Skeletal muscle cell (primary cell): ENCODE data around the gene INF2.

ENCODE experiments used
- DNase-seq: peaks from one replicate; pipeline ENCODE4 v3.0.0-alpha.2; 2010; ENCODE audit warnings: low read depth
- H3K4me3 ChIP-seq: 2 replicates; pipeline ENCODE4 v1.5.1; 2011; ENCODE audit warnings: low read depth, mild to moderate bottlenecking, control low read depth, low read length, moderate library complexity

Gene INF2

DNA sequence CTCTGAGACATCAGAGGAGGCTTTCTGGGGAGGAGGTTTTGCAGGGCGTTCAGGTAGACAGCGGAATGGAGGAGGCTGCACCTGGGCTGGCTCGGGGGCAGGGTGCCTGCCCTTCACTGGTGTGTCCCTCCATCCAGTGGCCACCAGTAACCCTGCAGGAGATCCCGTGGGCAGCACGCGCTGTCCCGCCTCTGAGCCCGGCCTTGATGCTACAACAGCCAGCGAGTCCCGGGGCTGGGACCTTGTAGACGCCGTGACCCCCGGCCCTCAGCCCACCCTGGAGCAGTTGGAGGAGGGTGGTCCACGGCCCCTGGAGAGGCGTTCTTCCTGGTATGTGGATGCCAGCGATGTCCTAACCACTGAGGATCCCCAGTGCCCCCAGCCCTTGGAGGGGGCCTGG, 24.6 kb downstream of the INF2 start:
- H3K4me3 ChIP-seq: no peak overlapping the region
- DNase-seq: no peak

GRCh38 chr14:104714681-104715080, 25.3 kb downstream of the INF2 start:
- DNase-seq: no peak
- no peak overlapping the region for H3K4me3 ChIP-seq

GRCh38 chr14:104715416-104715815, 26.0 kb downstream of the INF2 start:
- H3K4me3 ChIP-seq: no peak overlapping the region
- no peak for DNase-seq

- H3K4me3 ChIP-seq: no peak overlapping the region
- no peak for DNase-seq
Measured at GRCh38 chr14:104715871-104716270, 26.5 kb downstream of the INF2 start.

DNA sequence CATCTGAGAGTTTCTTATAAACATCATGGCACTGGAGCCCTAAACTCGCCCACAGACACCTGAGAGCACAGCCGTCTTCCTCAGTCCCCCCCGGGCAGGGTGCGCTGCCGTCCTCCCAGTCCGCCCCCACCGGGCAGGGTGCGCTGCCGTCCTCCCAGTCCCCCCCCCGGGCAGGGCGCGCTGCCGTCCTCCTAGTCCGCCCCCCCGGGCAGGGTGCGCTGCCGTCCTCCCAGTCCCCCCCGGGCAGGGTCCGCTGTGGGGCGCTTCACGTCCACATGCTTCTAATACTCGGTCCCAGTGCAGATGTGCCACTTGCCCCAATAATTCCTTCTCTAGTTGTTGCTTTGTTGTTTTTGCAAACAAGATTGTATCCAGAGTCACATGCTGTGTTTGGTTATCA, 27.7 kb downstream of the INF2 start:
- no peak overlapping the region for H3K4me3 ChIP-seq
- no peak for DNase-seq

DNA sequence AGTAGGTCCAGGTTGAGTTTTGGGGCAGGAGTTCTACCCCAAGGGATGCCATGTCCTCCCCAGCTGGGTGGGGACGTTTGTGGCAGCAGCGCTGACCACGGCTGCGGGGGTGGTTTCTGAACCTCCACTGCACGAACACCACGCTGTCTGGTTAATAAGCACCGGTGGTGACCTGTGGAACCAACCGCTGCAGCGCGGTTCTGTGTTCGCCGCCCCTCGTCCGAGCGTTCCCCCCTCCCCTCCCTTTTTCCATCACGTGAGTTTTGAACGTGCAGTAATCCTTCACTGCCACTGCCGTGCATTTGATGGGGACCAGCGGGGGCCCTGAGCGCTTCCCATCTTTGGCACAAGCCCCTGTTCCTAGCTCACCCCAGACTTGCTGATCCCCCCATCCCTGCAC, 28.2 kb downstream of the INF2 start:
- DNase-seq: no peak
- no peak overlapping the region for H3K4me3 ChIP-seq

GRCh38 chr14:104718147-104718546, 28.7 kb downstream of the INF2 start:
- no peak overlapping the region for H3K4me3 ChIP-seq
- no peak for DNase-seq

DNA sequence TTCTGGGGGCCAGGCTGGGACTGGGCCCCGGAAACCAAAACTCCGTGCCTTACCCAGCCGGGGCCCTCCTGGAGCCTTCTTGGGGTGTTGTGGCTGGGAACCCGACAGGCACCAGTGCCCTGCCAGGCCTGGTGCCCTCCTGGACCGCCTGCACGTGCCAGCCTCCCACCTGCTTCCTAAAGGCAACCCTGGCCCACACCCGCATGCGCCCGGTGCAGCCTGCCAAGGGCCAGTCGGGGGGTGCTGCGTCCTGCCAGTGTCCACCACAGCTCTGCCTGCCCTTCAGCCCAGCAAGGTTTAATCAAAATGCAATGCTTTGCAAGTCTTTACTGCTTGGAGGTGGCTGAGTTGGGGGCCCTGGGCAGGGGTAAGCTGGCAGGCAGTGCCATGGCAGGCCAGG, 29.5 kb downstream of the INF2 start:
- no peak for DNase-seq
- H3K4me3 ChIP-seq: no peak overlapping the region

- H3K4me3 ChIP-seq: no peak overlapping the region
- DNase-seq: no peak
Measured at GRCh38 chr14:104719343-104719742, 29.9 kb downstream of the INF2 start.

- H3K4me3 ChIP-seq: no peak overlapping the region
- DNase-seq: no peak
Measured at GRCh38 chr14:104721505-104722431, 32.4 kb downstream of the INF2 start.

- DNase-seq: no peak
Measured at GRCh38 chr14:104722938-104723650, 33.7 kb downstream of the INF2 start.

GRCh38 chr14:104723651-104724406, 34.4 kb downstream of the INF2 start, which contains the start of gene ADSS1:
Gene ADSS1, plus strand, starts transcription at chr14:104724229. Its CDS starts 42 bp downstream, at chr14:104724271.
- no peak for DNase-seq
- peak within 1 kb of the TSS; percentile 52 for H3K4me3 ChIP-seq

More at GRCh38 chr14:104722938-104723650, 33.7 kb downstream of the INF2 start:
- peak overlapping the region; percentile 52 for H3K4me3 ChIP-seq

- no peak for DNase-seq
Measured at GRCh38 chr14:104724407-104724980, 35.1 kb downstream of the INF2 start.

DNA sequence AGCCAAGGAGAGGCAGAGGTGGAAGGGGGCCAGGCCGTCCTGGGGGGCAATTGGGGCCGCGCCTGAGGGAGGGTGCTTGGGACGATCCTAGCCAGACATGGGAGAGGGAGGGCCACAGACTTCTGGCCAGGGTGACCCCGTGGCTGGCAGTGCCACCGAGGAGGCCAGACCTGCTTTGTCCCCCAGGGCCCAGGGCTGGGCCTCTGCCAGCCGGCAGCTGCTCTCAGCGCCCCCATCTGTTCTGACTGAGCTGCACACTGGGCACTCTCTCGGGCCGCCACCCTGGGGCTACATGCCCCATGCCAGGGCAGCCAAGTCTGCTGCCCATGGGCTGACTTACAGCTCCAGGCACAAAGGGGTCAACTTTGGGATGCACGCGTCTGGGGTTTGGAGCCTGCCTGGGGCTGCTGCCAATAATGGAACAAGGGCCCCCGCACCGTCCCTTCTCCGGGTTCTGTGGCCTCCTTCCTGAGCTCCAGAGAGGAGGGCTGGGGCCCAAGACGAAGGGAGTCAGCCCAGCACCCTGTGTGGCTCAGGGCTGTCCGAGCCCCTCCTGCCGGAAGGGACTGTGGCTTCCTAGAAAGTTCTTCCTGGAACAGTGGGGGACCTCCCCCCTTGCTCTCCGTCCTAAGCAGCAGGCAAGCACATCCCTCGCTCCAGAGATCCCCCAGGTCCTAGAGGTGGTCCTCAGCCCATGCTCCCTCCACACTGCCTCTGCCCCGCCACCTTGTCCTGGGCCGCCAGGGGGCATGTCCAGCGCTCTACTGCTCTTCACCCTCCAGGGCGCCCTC, 35.8 kb downstream of the INF2 start:
- peak overlapping the region; percentile 52 for H3K4me3 ChIP-seq
- no peak for DNase-seq

More at GRCh38 chr14:104724407-104724980, 35.1 kb downstream of the INF2 start:
- H3K4me3 ChIP-seq: peak overlapping the region; percentile 52

GRCh38 chr14:104725772-104726548, 36.5 kb downstream of the INF2 start:
- H3K4me3 ChIP-seq: no peak overlapping the region
- no peak for DNase-seq

DNA sequence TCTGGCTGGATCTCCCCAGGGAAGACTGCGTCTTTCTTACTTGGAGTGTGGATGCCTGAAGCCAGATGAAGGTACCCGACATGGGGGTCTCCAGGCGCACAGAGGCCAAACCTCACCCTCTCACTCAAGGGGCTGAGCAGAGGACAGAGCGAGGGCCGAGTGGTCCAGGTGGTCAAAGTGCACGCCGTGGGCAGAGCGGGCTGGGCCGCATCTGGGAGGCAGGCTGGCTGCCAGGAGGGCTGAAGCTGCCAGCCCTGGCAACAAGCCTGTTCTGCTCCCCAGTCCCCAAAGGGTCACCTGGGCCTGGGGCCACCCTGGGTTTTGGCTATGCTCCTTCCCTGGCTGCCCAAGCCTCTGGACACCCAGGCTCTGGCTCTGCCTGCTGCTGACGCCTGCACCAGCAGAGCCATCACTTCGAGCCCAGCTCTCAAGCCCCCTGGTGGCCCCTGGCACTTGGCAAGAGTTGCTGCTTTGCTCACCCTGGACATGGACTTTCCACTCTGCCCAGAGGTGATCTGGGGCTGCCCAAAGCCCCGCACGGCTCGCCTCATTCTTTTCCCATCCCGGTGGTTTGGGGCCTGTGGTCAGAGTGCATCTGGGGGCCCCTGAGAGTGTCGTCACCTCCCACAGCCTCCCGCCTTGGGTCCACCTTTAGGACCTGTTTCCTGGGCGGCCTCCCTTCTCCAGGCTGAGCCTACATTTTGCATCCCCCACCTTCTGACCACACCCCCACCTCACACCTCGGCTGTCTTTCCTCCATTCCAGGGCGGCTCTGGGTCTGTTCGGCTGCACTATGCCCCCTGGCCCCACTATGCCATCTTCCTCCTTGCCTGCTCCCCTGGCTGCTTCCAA, 37.4 kb downstream of the INF2 start:
- DNase-seq: no peak
- no peak overlapping the region for H3K4me3 ChIP-seq

DNA sequence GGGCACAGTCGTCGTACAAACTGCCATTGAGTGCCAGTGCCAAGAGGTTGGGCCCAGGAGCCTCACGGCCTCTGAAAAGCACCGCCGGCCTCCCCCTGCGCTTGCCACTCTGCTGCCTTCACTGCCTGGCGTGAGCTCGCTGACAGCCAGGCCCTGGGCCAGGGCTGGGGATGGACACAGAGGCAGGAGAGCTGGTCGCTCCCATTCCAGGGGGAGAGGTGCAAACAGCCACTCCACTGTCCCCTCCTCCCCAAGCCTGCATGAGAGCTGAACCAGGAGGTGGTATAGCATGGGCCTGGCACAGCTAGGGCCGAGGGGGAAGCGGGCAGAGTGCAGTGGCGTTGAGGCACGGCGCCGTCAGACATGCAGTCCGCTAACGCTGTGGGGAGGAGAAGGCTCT, 39.2 kb downstream of the INF2 start:
- no peak overlapping the region for H3K4me3 ChIP-seq
- DNase-seq: no peak
